ENCODE results near the gene CTSL. TPM values are rescaled to one million over a fixed set of nuclear protein-coding genes. Genes with fewer than 3 reads are reported as not detected.

Gene CTSL
- polyA plus RNA-seq, 2 of the 4 experiments (the other 2 are of a cell fraction): 725 to 902 TPM

DNA sequence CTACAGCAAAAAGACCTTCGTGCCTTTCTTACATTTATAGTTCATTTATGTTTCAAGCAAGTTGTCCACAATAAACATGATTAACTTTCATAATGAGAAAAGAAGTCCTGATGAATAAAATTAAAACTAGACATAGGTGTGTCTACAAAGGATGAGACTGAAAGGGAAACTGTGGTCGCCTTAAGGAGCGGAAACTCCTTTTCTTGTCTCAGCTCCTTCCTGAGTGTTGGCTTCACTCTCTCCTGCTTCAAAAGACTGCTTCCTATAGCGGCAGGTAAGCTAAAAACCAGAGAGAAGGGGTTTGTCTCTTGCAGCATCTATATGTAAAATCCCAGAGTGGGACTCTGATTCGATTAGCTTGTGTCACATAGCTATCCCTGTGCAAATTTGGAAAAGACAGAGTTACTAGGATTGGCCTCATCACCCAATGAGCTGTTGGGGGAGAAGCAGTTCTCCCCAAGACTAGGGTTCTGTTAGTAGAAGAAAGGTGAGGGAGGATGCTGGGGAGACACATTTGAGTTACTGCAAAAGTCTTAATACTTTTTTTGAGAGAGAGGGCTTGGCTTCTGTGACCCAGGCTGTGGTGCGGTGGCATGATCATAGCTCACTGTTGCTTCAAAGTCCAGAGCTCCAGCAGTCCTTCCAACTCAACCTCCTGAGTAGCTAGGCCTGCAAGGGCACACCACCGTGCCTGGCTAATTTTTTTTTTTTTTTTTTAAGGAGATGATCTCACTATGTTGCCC lies 16.8 kb upstream of the CTSL start:
- TF ChIP-seq HOXB13 (CRISPR knock-in tag; IDR thresholded peaks at IDR 0.05; ENCODE audit: low read depth) (no peak), RARB (CRISPR knock-in tag; IDR thresholded peaks at IDR 0.05) (no peak), NPAS2 (CRISPR knock-in tag; IDR thresholded peaks at IDR 0.05; ENCODE audit: borderline replicate concordance) (no peak), TP53 (CRISPR knock-in tag; IDR thresholded peaks at IDR 0.05) (no peak), CHD4 (IDR thresholded peaks at IDR 0.05; ENCODE audit: borderline replicate concordance) (no peak), HOXB5 (CRISPR knock-in tag; IDR thresholded peaks at IDR 0.05) (no peak), FOSL2 (IDR thresholded peaks at IDR 0.05) (no peak), FOSL2 (CRISPR knock-in tag; IDR thresholded peaks at IDR 0.05) (no peak), HEYL (CRISPR knock-in tag; IDR thresholded peaks at IDR 0.05) (no peak), RFX5 (IDR thresholded peaks at IDR 0.05) (no peak)
- TF ChIP-seq, protein P1, sequence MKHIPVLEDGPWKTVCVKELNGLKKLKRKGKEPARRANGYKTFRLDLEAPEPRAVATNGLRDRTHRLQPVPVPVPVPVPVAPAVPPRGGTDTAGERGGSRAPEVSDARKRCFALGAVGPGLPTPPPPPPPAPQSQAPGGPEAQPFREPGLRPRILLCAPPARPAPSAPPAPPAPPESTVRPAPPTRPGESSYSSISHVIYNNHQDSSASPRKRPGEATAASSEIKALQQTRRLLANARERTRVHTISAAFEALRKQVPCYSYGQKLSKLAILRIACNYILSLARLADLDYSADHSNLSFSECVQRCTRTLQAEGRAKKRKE (CRISPR knock-in tag; IDR thresholded peaks at IDR 0.05; ENCODE audit: low read depth): no peak
- TF ChIP-seq, protein P2, sequence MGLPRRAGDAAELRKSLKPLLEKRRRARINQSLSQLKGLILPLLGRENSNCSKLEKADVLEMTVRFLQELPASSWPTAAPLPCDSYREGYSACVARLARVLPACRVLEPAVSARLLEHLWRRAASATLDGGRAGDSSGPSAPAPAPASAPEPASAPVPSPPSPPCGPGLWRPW (IDR thresholded peaks at IDR 0.05): no peak
- FAIRE-seq (no peak), ATAC-seq (no peak), DNase-seq (ENCODE audit: low read depth in 1 of 2, low spot score in 1 of 2) (no peak)
- Histone ChIP-seq H3K4me3 (no peak overlapping the region), H3K27ac (peak overlapping the region in 1 of 2 experiments; percentile 95; a peak in 3 of 6 replicates), H3K9me3 (no peaks in the 10 kb centered on the region), H3K4me2 (no peak overlapping the region), H3K4me1 (peaks cover 34% of the 10 kb centered on the region)
- 88% methylated on average over 7 of the region's 7 CpGs for WGBS (ENCODE audit: missing lambda C conversion rate)
- ChIA-PET CTCF (interaction anchor here (0.9 to 2.7 kb wide), 4 partner anchors 9 to 104 kb away, joined by 3 to 13 read pairs (median 4); no protein-coding TSS in a partner anchor), POLR2A (no interaction called here)

DNA sequence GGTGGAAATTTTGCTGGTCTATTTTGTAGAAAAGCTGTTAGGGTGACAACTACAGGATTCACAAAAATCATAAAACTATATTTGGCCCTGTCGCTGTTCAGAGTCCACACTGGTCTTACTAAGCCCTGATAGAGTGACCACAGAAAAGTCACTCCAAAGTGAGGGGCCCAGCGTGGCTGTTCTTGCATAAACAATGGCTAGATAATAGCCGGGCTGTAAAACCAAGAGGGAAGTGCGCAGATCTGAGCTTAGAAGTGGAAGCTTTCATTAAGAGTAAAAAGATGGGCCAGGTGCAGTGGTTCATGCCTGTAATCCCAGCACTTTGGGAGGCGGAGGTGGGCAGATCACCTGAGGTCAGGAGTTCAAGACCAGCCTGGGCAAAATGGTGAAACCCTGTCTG lies 15.5 kb upstream of the CTSL start:
- 94% methylated on average over 5 of the region's 5 CpGs for WGBS (ENCODE audit: missing lambda C conversion rate)
- CTCF ChIA-PET: interaction anchor here (1.1 to 2.7 kb wide), 4 partner anchors 10 to 102 kb away, joined by 4 to 13 read pairs (median 5); no protein-coding TSS in a partner anchor

DNA sequence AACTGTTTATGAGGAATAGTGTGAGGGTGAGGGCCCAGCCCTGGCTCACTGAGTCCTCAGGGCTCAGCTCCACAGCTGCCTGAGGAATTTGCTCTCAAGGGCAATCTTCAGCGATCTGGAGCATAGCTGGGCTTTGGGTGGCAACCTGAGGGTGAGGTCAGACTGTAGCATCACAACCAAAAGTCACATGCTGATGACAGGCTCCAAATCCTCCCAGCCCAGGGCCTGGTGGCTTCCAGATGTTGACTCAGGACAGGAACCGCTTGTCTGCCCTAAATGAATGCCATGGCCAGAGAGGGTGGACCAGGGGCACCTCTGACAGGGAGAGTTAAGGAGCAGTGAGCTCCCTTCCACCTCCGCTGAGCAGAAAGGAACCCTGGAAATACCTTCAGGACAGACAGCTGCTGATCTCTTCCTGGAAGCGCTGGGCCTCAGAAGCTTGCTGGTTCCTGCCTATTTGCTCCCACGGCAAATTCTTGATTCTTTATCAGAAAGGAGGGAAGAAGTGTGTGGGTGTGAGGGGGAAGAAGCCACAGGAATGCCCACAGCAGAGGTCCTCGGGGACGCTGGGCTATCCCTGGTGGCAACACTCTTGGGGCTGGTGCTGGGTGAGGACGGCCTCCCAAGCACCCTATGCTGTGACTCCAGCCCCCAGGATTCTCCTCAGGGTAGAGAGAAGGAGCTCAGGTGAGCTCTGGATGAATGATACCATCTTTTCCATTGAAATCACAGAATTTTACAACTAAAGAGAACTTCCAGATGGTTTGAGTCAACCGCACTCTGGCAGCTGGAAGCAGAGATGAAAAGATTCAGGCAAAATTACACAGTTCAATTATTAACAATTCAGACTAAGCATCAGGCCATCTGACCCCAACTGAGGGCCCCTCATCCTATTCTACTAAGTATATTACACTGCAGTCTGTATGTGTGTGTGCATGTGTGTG lies 13.8 kb upstream of the CTSL start:
- no peak for FAIRE-seq
- peak overlapping the region; percentile 95 for H3K27ac ChIP-seq
- H3K4me1 ChIP-seq: peaks cover 55% of the 10 kb centered on the region
- H3K4me2 ChIP-seq: peak overlapping the region; percentile 87
- CTCF ChIA-PET: interaction anchor here (1.2 to 2.0 kb wide), 4 partner anchors 9 to 101 kb away, joined by 3 to 10 read pairs (median 4); no protein-coding TSS in a partner anchor
- H3K4me3 ChIP-seq: no peak overlapping the region
- POLR2A ChIA-PET: interaction anchor here (1.5 to 1.7 kb wide), 2 partner anchors 14 to 81 kb away, joined by 5 to 17 read pairs; partner anchors contain the start of gene CTSL
- DNase-seq (ENCODE audit: low read depth in 1 of 2, low spot score in 1 of 2): peak; percentile 24 to 81
- peak; percentile 58 to 65 for ATAC-seq
- 76% methylated on average over 8 of the region's 9 CpGs for WGBS (ENCODE audit: missing lambda C conversion rate)
- no peaks in the 10 kb centered on the region for H3K9me3 ChIP-seq
- TF ChIP-seq HDAC2 (IDR thresholded peaks at IDR 0.05): no peak
- 0 out of 2 replicates have a peak, but pooled peaks have one; percentile 79 for TF ChIP-seq HOXA7 (CRISPR knock-in tag; IDR thresholded peaks at IDR 0.05)
- 0 out of 2 replicates have a peak, but pooled peaks have one; percentile 35 for TF ChIP-seq FOSB (CRISPR knock-in tag; IDR thresholded peaks at IDR 0.05)
- 0 out of 2 replicates have a peak, but pooled peaks have one; percentile 54 for TF ChIP-seq HOXB13 (CRISPR knock-in tag; IDR thresholded peaks at IDR 0.05; ENCODE audit: low read depth)
- TF ChIP-seq HEYL (CRISPR knock-in tag; IDR thresholded peaks at IDR 0.05): 0 out of 2 replicates have a peak, but pooled peaks have one; percentile 35
- no peak for TF ChIP-seq FOSL2 (IDR thresholded peaks at IDR 0.05)
- TF ChIP-seq FOSL2 (CRISPR knock-in tag; IDR thresholded peaks at IDR 0.05): peak; percentile 38
- no peak for TF ChIP-seq HOXB5 (CRISPR knock-in tag; IDR thresholded peaks at IDR 0.05)
- TF ChIP-seq, protein P1 (CRISPR knock-in tag; IDR thresholded peaks at IDR 0.05; ENCODE audit: low read depth): 0 out of 2 replicates have a peak, but pooled peaks have one; percentile 15
- TF ChIP-seq, protein P3, sequence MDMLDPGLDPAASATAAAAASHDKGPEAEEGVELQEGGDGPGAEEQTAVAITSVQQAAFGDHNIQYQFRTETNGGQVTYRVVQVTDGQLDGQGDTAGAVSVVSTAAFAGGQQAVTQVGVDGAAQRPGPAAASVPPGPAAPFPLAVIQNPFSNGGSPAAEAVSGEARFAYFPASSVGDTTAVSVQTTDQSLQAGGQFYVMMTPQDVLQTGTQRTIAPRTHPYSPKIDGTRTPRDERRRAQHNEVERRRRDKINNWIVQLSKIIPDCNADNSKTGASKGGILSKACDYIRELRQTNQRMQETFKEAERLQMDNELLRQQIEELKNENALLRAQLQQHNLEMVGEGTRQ (IDR thresholded peaks at IDR 0.05): peak; percentile 37; the same call in 1 of the 2 replicates
- TF ChIP-seq SREBF2 (IDR thresholded peaks at IDR 0.05): no peak
- no peak for TF ChIP-seq CBX8 (IDR thresholded peaks at IDR 0.05)

More for the DNA sequence above, 15.5 kb upstream of the CTSL start:
- DNase-seq (ENCODE audit: low read depth in 1 of 2, low spot score in 1 of 2) (no peak), ATAC-seq (no peak), FAIRE-seq (no peak)
- Histone ChIP-seq H3K4me3 (no peak overlapping the region), H3K27ac (peak overlapping the region in 1 of 2 experiments; percentile 95; a peak in 3 of 6 replicates), H3K4me2 (no peak overlapping the region), H3K9me3 (no peaks in the 10 kb centered on the region), H3K4me1 (peaks cover 42% of the 10 kb centered on the region)
- POLR2A ChIA-PET: no interaction called here
- TF ChIP-seq, protein P4, sequence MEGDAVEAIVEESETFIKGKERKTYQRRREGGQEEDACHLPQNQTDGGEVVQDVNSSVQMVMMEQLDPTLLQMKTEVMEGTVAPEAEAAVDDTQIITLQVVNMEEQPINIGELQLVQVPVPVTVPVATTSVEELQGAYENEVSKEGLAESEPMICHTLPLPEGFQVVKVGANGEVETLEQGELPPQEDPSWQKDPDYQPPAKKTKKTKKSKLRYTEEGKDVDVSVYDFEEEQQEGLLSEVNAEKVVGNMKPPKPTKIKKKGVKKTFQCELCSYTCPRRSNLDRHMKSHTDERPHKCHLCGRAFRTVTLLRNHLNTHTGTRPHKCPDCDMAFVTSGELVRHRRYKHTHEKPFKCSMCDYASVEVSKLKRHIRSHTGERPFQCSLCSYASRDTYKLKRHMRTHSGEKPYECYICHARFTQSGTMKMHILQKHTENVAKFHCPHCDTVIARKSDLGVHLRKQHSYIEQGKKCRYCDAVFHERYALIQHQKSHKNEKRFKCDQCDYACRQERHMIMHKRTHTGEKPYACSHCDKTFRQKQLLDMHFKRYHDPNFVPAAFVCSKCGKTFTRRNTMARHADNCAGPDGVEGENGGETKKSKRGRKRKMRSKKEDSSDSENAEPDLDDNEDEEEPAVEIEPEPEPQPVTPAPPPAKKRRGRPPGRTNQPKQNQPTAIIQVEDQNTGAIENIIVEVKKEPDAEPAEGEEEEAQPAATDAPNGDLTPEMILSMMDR (IDR thresholded peaks at IDR 0.05): no peak
- no peak for TF ChIP-seq NFE2L2 (conservative IDR thresholded peaks at IDR 0.05; ENCODE audit: low read length)
- no peak for TF ChIP-seq FOXS1 (CRISPR knock-in tag; IDR thresholded peaks at IDR 0.05)
